BLaER1 (cell line): ENCODE results near the gene PPM1E.

Experiments used
- H3K27ac ChIP-seq: shearing (Covaris generic); formaldehyde crosslinking; 2 replicates; pipeline ENCODE4 v1.8.1; 2022
- H3K27me3 ChIP-seq: shearing (Covaris generic); formaldehyde crosslinking; 2 replicates; pipeline ENCODE4 v1.8.1; 2022
- H3K36me3 ChIP-seq: shearing (Covaris generic); formaldehyde crosslinking; 2 replicates; pipeline ENCODE4 v1.8.1; 2022
- H3K4me1 ChIP-seq: shearing (Covaris generic); formaldehyde crosslinking; 2 replicates; pipeline ENCODE4 v1.8.1; 2022
- H3K4me2 ChIP-seq: shearing (Covaris generic); formaldehyde crosslinking; 2 replicates; pipeline ENCODE4 v1.8.1; 2022
- H3K4me3 ChIP-seq: shearing (Covaris generic); formaldehyde crosslinking; 2 replicates; pipeline ENCODE4 v1.8.1; 2022
- H3K9ac ChIP-seq: shearing (Covaris generic); formaldehyde crosslinking; 2 replicates; pipeline ENCODE4 v1.8.1; 2022
- H3K9me3 ChIP-seq: shearing (Covaris generic); formaldehyde crosslinking; 2 replicates; pipeline ENCODE4 v1.8.1; 2022
- H4K20me1 ChIP-seq: shearing (Covaris generic); formaldehyde crosslinking; 2 replicates; pipeline ENCODE4 v1.8.1; 2022
- Cebpa-rat ChIP-seq: shearing (Covaris generic); IDR thresholded peaks from 2 replicates; pipeline ENCODE4 v1.8.1; 2022

Gene PPM1E

DNA sequence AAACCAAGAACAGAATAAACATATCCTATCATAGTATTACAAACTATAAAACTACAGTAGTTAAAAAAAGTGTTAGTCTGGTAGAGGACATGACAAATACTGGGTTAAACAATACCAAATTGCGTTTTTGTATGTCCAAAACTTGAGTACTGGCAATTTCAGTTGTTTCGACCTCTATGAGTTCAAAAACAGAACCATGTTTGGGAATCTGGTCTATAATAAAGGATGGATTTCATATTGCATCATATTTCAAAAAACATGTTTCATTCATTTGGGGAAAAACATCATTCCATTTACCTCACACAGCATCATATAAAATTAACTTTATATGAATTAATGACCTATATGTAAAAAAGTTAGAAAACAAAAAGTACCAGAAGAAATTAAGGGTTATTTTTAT, 269.3 kb downstream of the PPM1E start:
- H3K9ac ChIP-seq = no peak overlapping the region
- H3K27me3 ChIP-seq = no peaks in the 10 kb centered on the region
- peaks cover 45% of the 10 kb centered on the region for H3K36me3 ChIP-seq
- H3K27ac ChIP-seq = no peak overlapping the region
- H4K20me1 ChIP-seq = no peaks in the 10 kb centered on the region
- H3K4me3 ChIP-seq = no peak overlapping the region
- H3K9me3 ChIP-seq = peaks cover 4% of the 10 kb centered on the region; the same call in 1 of the 2 replicates
- H3K4me2 ChIP-seq = no peak overlapping the region
- H3K4me1 ChIP-seq = no peaks in the 10 kb centered on the region
- no peak for TF ChIP-seq Cebpa-rat

DNA sequence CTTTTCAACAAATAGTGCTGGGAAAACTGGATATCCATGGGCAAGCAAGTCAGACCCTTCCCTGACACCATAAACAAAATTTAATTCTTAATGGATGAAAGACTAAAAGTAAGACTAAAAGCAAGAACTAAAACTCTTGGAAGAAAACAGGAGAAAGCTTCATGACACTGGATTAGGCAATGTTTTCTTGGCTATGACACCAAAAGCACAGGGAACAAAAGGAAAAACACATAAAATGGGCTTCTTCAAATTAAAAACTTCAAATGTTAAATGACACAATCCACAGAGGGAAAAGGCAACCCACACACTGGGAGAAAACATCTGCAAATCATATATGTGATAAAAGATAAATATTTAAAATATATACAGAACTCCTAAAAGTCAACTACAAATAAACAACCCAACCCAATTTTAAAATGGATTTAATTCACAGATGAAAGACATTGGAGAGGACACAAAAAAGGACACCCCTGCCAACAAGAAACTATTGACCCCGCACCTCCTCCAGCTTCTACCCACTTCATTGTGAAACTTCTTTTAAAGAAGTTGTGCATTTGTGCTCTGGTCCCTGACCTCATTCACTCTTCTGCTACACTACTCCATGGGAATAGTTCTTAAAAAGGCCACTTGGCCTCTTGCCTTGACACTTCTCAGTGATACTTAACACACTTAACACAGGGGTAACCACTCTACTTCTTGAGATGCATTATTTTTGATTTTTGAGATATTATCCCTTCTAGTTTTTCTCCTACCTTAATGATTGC, 270.7 kb downstream of the PPM1E start:
- no peak overlapping the region for H3K27ac ChIP-seq
- H4K20me1 ChIP-seq = no peaks in the 10 kb centered on the region
- no peaks in the 10 kb centered on the region for H3K27me3 ChIP-seq
- H3K4me2 ChIP-seq = no peak overlapping the region
- H3K4me3 ChIP-seq = no peak overlapping the region
- no peak overlapping the region for H3K9ac ChIP-seq
- TF ChIP-seq Cebpa-rat = no peak
- H3K4me1 ChIP-seq = no peaks in the 10 kb centered on the region
- H3K9me3 ChIP-seq = peaks cover 1% of the 10 kb centered on the region; the same call in 1 of the 2 replicates
- H3K36me3 ChIP-seq = peaks cover 42% of the 10 kb centered on the region

DNA sequence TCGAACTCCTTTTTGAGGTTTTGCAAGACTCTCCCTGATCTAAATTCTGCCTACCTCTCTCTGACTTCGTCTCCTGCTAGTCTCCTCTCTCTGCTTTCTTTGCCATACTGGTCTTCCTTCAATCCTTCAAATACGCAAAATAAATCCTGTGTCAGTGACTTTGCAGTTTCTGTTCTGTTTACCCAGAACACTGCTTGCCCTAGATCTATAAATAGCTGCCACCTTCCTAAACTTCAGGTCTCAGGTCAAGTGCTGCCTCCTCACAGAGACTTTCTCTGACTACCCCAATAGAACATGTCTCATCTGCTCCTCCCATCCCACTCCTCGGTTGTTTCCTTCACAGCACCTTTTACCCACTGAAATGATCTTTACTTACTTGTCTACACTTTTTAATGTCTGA, 272.1 kb downstream of the PPM1E start:
- no peak overlapping the region for H3K27ac ChIP-seq
- no peak for TF ChIP-seq Cebpa-rat

DNA sequence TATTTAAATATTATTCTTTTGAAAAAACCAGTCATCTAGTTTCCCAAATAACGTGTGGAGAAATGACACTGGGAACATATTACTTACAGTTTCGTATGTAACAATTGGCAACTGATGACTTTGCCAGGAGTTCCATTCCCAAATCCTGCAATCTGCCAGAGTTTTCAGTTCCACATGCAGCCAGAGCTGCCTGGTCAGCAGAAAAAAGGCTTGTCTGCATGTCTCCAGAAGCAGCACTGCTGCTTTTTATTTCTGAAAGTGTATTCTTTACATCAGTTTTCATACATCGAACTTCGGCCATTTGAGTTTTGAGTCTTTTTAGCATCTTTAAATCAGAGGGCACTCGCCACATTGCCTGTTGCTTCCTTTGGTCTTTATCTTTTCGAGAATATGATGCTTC, 272.7 kb downstream of the PPM1E start:
- H3K27ac ChIP-seq = no peak overlapping the region
- no peak overlapping the region for H3K9ac ChIP-seq
- H3K9me3 ChIP-seq = no peaks in the 10 kb centered on the region
- no peak overlapping the region for H3K4me2 ChIP-seq
- no peak overlapping the region for H3K4me3 ChIP-seq
- H3K4me1 ChIP-seq = no peaks in the 10 kb centered on the region
- H3K36me3 ChIP-seq = peaks cover 57% of the 10 kb centered on the region; the same call in 1 of the 2 replicates
- no peak for TF ChIP-seq Cebpa-rat
- no peaks in the 10 kb centered on the region for H4K20me1 ChIP-seq
- H3K27me3 ChIP-seq = no peaks in the 10 kb centered on the region

More for the DNA sequence above, 272.1 kb downstream of the PPM1E start:
- no peak overlapping the region for H3K4me3 ChIP-seq
- no peaks in the 10 kb centered on the region for H3K9me3 ChIP-seq
- H3K9ac ChIP-seq = no peak overlapping the region
- no peaks in the 10 kb centered on the region for H3K4me1 ChIP-seq
- H3K4me2 ChIP-seq = no peak overlapping the region
- H3K27me3 ChIP-seq = no peaks in the 10 kb centered on the region
- no peaks in the 10 kb centered on the region for H4K20me1 ChIP-seq
- H3K36me3 ChIP-seq = peaks cover 51% of the 10 kb centered on the region; the same call in 1 of the 2 replicates

DNA sequence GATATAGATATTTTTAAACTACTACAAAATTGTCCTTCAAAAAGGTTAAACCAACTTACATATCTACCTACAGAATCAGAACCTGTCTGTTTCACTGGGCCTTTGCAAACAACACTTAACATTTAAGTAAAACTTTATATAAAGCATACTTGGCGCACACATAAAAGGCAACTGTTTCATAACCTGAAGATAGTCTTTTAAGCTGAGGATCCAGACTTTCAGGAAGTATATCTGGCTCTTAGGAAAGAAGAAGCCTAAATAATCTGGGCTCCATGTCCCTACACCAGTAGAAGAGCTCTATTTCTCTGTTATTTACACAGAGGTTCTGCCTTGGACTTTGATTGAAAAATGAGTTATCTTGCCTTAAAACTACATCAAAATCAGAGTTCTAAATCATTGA, 275.2 kb downstream of the PPM1E start:
- TF ChIP-seq Cebpa-rat = no peak
- Histone ChIP-seq H3K4me2 (no peak overlapping the region), H3K36me3 (peaks cover 77% of the 10 kb centered on the region), H3K9ac (no peak overlapping the region), H3K27ac (no peak overlapping the region), H3K4me3 (no peak overlapping the region), H3K4me1 (no peaks in the 10 kb centered on the region), H4K20me1 (no peaks in the 10 kb centered on the region), H3K27me3 (no peaks in the 10 kb centered on the region), H3K9me3 (no peaks in the 10 kb centered on the region)
